Retinal pigment epithelial cell (primary cell): ENCODE measurements around the gene MYORG.

Experiments used
- DNase-seq: peaks from one replicate; pipeline ENCODE4 v3.0.0-alpha.2; 2010; ENCODE audit warnings: low read depth
- H3K4me3 ChIP-seq: 2 replicates; pipeline ENCODE4 v1.5.1; 2011; ENCODE audit warnings: mild to moderate bottlenecking, low read length, control low read depth, moderate library complexity
- TF ChIP-seq, protein P1 (sequence below): conservative IDR thresholded peaks from 2 replicates; pipeline ENCODE4 v1.5.1; 2011; ENCODE audit warnings: low read depth, low read length, control low read depth, inconsistent platforms

The MYORG gene

DNA sequence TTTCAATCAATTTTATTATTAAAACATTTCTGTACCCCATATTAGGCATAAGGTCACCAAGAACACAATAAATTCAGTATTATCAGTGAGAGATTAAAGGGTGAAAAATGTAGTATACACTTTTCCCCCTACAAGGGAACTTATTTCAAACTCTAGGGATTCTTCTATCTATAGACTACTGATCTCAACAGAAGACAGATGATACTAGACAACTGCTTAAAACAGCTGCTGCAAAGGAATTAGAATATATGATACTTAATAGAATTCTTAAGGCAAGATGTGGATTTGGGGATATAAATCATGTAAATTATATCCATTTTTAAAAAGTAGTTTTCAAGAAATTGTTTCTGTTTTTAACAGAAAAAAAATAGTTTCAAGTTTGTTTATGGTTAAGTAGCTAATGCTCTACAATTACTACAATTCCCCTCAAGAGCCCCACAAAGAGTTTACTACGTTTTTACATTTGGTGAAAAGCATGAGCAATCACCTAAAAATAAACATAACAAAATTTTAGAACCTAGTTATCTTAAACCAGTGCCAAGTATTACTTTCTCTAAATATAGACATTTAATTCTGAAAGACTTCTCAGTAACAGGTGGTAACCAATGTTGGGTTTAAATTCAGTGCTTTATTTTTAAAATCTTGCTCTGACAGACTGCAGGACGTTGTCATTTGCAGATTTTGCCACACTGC is 53.7 kb downstream of the MYORG start:
- no peak overlapping the region for H3K4me3 ChIP-seq
- TF ChIP-seq, protein P1, sequence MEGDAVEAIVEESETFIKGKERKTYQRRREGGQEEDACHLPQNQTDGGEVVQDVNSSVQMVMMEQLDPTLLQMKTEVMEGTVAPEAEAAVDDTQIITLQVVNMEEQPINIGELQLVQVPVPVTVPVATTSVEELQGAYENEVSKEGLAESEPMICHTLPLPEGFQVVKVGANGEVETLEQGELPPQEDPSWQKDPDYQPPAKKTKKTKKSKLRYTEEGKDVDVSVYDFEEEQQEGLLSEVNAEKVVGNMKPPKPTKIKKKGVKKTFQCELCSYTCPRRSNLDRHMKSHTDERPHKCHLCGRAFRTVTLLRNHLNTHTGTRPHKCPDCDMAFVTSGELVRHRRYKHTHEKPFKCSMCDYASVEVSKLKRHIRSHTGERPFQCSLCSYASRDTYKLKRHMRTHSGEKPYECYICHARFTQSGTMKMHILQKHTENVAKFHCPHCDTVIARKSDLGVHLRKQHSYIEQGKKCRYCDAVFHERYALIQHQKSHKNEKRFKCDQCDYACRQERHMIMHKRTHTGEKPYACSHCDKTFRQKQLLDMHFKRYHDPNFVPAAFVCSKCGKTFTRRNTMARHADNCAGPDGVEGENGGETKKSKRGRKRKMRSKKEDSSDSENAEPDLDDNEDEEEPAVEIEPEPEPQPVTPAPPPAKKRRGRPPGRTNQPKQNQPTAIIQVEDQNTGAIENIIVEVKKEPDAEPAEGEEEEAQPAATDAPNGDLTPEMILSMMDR = no peak
- DNase-seq = no peak

DNA sequence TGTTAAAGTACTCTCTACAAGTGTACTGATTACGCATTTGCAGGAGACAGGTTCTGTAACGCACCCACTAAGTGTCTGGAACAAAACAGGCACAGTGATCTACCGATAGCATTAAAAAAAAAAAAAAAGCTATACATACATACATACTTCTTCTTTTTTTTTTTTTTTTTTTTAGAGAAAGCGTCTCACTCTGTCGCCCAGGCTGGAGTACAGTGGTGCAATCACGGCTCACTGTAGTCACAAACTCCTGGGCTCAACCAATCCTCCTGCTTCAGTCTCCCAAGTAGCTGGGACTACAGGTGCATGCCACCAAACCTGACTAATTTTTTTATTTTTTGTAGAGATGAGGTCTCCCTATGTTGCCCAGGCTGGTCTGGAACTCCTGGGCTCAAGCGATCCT is 55.2 kb downstream of the MYORG start:
- TF ChIP-seq, protein P1 = no peak
- no peak overlapping the region for H3K4me3 ChIP-seq
- DNase-seq = no peak

DNA sequence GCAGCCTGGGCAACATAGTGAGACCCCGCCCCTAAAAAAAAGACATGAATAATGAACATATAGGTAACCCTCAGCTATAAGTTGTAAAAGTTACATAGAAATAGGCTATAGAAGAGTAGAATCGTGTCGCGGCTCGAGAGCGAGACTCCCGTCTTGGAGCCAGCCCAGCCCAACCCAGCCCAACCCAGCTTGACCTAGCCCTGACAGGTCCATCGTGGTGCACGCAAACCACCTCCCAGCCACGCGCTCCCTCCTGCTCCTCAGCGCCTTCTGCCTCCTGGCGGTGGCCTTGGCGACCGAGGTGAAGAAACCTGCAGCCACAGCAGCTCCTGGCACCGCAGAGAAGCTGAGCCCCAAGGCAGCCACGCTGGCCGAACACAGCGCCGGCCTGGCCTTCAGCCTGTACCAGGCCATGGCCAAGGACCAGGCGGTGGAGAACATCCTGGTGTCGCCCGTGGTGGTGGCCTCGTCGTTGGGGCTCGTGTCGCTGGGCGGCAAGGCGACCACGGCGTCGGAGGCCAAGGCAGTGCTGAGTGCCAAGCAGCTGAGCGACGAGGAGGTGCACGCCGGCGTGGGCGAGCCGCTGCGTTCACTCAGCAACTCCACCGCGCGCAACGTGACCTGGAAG is 58.4 kb downstream of the MYORG start:
- TF ChIP-seq, protein P1 = no peak
- no peak overlapping the region for H3K4me3 ChIP-seq
- no peak for DNase-seq

DNA sequence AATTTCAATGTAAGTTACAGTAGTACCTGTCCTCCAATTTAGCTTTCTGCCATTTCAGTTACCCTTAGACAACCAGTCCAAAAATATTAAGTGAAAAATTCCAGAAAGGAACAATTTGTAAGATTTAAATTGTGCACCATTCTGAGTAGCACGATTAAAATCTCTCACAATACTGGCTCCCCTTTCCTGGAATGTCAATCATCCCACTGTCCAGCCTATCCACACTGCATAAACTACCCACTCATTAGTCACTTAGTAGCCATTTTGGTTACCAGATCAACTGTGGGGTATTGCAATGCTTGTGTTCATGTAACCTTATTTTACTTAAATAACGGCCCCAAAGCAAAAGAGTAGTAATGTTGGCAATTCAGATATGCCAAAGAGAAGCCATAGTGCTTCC is 59.3 kb downstream of the MYORG start:
- DNase-seq = no peak
- TF ChIP-seq, protein P1 = no peak

More for the DNA sequence above, 59.3 kb downstream of the MYORG start:
- H3K4me3 ChIP-seq = no peak overlapping the region
